ENCODE results near the gene NTRK3. TPM values are rescaled to one million over a fixed set of nuclear protein-coding genes. Genes with fewer than 3 reads are reported as not detected.

NTRK3 gene
- total and polyA plus RNA-seq, 2 of the 13 experiments (the other 11 are each of a cell fraction or from before 2014, with no cell fraction given) = not detected

DNA sequence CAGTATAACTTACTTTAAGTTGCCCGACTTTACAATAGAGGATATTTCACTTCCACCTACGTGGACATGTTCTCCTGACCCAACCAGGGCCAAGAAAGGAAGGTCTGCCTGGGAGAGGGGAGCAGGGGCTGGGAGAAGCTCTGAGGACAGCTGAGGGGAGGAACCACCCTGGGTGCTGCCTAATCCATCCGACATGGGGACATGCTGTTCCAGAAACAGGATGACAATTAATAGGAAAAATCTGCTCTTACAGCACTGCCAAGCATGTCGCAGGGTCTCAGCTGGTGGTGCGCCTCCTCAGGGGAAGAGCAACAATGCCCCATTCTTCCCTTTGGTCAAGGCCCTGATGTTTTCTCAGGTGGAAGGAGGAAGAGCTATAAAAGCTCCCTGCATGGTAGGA lies 132.3 kb downstream of the NTRK3 start (continued):
- TF ChIP-seq GMEB2 (CRISPR knock-in tag; IDR thresholded peaks at IDR 0.05; ENCODE audit: low read depth) = no peak
- TF ChIP-seq MTF1 (CRISPR knock-in tag; IDR thresholded peaks at IDR 0.05) = no peak
- no peak for TF ChIP-seq NR2C2 (CRISPR knock-in tag; IDR thresholded peaks at IDR 0.05; ENCODE audit: borderline replicate concordance)
- TF ChIP-seq, protein P1, sequence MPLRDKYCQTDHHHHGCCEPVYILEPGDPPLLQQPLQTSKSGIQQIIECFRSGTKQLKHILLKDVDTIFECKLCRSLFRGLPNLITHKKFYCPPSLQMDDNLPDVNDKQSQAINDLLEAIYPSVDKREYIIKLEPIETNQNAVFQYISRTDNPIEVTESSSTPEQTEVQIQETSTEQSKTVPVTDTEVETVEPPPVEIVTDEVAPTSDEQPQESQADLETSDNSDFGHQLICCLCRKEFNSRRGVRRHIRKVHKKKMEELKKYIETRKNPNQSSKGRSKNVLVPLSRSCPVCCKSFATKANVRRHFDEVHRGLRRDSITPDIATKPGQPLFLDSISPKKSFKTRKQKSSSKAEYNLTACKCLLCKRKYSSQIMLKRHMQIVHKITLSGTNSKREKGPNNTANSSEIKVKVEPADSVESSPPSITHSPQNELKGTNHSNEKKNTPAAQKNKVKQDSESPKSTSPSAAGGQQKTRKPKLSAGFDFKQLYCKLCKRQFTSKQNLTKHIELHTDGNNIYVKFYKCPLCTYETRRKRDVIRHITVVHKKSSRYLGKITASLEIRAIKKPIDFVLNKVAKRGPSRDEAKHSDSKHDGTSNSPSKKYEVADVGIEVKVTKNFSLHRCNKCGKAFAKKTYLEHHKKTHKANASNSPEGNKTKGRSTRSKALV (CRISPR knock-in tag; IDR thresholded peaks at IDR 0.05) = no peak
- no peak for TF ChIP-seq NFYB (CRISPR knock-in tag; IDR thresholded peaks at IDR 0.05)
- TF ChIP-seq HOXA5 (CRISPR knock-in tag; IDR thresholded peaks at IDR 0.05) = no peak
- TF ChIP-seq KLF6 (CRISPR knock-in tag; IDR thresholded peaks at IDR 0.05) = no peak

GRCh38 chr15:88121968-88122530 lies 134.5 kb downstream of the NTRK3 start:
- H3K4me3 ChIP-seq (replicated peaks in 1 of 3; ENCODE audit: insufficient read depth in 1 of 3, low read depth in 2 of 3, low read length in 3 of 3) = no peak overlapping the region
- no peak for ATAC-seq
- ChIA-PET POLR2A (no interaction called here), CTCF (ENCODE audit: low intra/inter-chr PET ratio, low total read pairs) (no interaction called here)
- H3K4me2 ChIP-seq (ENCODE audit: low read depth, low read length) = no peak overlapping the region
- no peaks in the 10 kb centered on the region for H3K4me1 ChIP-seq (ENCODE audit: insufficient read depth, low read length)
- no peaks in the 10 kb centered on the region for H3K36me3 ChIP-seq (replicated peaks in 1 of 2; ENCODE audit: control insufficient read depth in 1 of 2, insufficient read depth in 2 of 2, low read length in 2 of 2)
- no peaks in the 10 kb centered on the region for H3K9me3 ChIP-seq (ENCODE audit: low read length)
- no peaks in the 10 kb centered on the region for H3K79me2 ChIP-seq (ENCODE audit: insufficient read depth, low read length)
- FAIRE-seq = no peak
- BruUV-seq (replicated peaks) = no TSS peak
- 22% methylated on average over 2 of the region's 2 CpGs for WGBS (ENCODE audit: low lambda C conversion rate)
- no peak overlapping the region for H3K27ac ChIP-seq (ENCODE audit: extremely low read length, insufficient read depth, low read length)
- in situ Hi-C loops (cut with HindIII; ENCODE audit: extremely low pct_ligation_motif_present, low pct_unique_long_range_greater_than_20kb) (no loop called here), intact Hi-C loops (cut with micrococcal nuclease; ENCODE audit: unreplicated experiment) (no loop called here)
- H3K9ac ChIP-seq (ENCODE audit: insufficient read depth, low read depth, low read length) = no peak overlapping the region
- no peak for DNase-seq (ENCODE audit: low spot score)
- no peaks in the 10 kb centered on the region for H4K20me1 ChIP-seq (ENCODE audit: insufficient read depth, low read length)
- H3K27me3 ChIP-seq (ENCODE audit: control insufficient read depth in 1 of 2, insufficient read depth in 2 of 2, low read length in 2 of 2) = no peaks in the 10 kb centered on the region
- no peak overlapping the region for H2AFZ ChIP-seq (ENCODE audit: low read length)
- TF ChIP-seq, protein P2, sequence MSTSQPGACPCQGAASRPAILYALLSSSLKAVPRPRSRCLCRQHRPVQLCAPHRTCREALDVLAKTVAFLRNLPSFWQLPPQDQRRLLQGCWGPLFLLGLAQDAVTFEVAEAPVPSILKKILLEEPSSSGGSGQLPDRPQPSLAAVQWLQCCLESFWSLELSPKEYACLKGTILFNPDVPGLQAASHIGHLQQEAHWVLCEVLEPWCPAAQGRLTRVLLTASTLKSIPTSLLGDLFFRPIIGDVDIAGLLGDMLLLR (CRISPR knock-in tag; IDR thresholded peaks at IDR 0.05) = no peak
- TF ChIP-seq, protein P3, sequence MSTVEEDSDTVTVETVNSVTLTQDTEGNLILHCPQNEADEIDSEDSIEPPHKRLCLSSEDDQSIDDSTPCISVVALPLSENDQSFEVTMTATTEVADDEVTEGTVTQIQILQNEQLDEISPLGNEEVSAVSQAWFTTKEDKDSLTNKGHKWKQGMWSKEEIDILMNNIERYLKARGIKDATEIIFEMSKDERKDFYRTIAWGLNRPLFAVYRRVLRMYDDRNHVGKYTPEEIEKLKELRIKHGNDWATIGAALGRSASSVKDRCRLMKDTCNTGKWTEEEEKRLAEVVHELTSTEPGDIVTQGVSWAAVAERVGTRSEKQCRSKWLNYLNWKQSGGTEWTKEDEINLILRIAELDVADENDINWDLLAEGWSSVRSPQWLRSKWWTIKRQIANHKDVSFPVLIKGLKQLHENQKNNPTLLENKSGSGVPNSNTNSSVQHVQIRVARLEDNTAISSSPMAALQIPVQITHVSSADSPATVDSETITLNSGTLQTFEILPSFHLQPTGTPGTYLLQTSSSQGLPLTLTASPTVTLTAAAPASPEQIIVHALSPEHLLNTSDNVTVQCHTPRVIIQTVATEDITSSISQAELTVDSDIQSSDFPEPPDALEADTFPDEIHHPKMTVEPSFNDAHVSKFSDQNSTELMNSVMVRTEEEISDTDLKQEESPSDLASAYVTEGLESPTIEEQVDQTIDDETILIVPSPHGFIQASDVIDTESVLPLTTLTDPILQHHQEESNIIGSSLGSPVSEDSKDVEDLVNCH (CRISPR knock-in tag; IDR thresholded peaks at IDR 0.05) = no peak
- TF ChIP-seq ZNF296 (CRISPR knock-in tag; conservative IDR thresholded peaks at IDR 0.05) = no peak
- no peak for TF ChIP-seq ZNF850 (CRISPR knock-in tag; conservative IDR thresholded peaks at IDR 0.05)
- no peak for TF ChIP-seq RCOR2 (CRISPR knock-in tag; IDR thresholded peaks at IDR 0.05)
- TF ChIP-seq FOXP1 (IDR thresholded peaks at IDR 0.05) = no peak
- TF ChIP-seq FOXP1 (CRISPR knock-in tag; IDR thresholded peaks at IDR 0.05) = no peak
- TF ChIP-seq SOX6 (IDR thresholded peaks at IDR 0.05) = no peak
- no peak for TF ChIP-seq SOX6 (CRISPR knock-in tag; IDR thresholded peaks at IDR 0.05)
- no peak for TF ChIP-seq ZEB1 (IDR thresholded peaks at IDR 0.05; ENCODE audit: insufficient replicate concordance, low read depth)
- TF ChIP-seq ATF7 (IDR thresholded peaks at IDR 0.05) = no peak
- no peak for TF ChIP-seq ATF7 (CRISPR knock-in tag; IDR thresholded peaks at IDR 0.05)
